Eye (tissue), 1 donor: ENCODE results near the gene SF3A2.

Source experiments
- DNase-seq: peaks from one replicate; pipeline ENCODE4 v3.0.0-alpha.2; 2015

SF3A2 gene

GRCh38 chr19:2207991-2208860, 28.4 kb upstream of the SF3A2 start:
- DNase-seq, result peak; percentile 45

DNA sequence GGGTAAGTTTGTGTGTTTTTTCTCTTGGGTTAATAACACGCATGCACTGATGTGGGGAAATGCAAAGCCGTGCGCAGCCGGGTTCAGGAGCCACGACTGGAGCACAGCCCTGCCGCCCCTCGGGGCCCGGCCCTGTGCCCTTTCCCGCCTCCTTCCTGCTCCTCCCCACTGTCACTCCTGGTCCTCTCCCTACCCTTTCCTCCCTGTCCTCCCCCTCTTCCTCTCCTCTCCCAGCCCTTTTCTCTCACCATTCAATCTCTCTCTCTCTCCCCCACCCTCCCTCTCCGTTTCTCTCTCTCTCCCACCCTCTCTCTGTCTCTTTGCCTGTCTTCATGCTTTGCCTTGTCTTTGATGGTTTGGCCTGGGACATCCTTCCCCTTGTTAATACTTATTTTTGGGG, 27.6 kb upstream of the SF3A2 start:
- DNase-seq, result no peak

GRCh38 chr19:2209408-2209807, 27.2 kb upstream of the SF3A2 start:
- no peak for DNase-seq

DNA sequence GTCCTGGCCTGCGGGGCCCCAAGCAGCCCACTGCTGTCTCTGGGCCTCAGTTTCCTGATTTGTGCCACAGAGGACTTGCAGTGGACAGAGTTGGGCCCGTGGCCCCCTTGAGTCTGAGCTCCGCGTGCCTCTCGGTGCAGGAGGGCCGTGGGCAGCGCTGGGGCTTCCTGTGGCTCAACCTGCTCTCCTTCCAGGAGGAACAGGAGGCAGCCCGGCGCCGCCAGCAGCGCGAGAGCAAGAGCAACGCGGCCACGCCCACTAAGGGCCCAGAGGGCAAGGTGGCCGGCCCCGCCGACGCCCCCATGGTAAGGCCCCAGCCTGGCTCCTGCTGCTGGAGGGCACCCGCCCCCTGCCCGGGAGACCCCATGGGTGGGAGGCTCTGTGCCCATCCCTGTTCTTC, 26.4 kb upstream of the SF3A2 start:
- DNase-seq, result no peak

GRCh38 chr19:2210987-2211740, 25.5 kb upstream of the SF3A2 start:
- no peak for DNase-seq

DNA sequence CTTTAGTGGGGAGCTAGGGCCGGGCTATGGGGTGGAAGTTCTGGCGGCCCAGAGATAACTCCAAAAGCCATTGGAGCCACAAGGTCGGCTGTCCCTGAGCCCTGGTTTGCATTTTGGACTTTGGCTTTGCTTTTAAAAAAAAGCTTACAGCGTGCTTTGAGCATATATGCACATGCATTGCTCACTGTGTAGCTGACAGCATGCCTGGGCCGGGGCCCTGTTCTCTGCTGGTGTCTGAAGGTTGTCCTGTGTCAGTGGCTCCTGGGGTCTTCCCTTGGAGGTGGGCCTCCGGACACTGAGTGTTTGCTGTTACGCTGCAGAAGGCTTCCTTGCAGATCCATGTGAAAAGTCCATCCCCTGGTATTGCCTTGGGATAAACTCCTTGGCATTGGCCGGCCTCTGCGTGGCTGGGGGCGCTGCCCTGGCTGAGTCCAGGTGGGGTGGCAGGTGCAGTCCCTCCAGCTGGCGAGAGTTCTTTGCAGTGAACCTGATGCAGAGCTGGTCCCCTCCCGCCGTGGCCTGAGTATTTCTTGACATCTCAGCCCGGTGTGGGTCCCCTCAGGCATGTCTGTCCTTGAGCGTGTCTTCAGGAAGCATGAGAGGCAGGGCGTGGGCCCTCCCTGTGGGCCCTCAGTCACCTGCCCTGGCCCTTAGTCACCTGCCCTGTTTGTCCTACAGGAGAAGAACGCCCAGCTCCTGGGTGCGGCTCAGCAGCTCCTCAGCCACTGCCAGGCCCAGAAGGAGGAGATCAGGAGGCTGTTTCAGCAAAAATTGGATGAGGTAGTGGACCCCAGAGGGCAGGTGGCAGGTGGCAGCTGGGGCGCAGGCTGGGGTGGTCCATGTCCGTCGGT, 23.5 kb upstream of the SF3A2 start:
- peak; percentile 21 for DNase-seq

- peak; percentile 55 for DNase-seq
Measured at GRCh38 chr19:2213799-2214198, 22.8 kb upstream of the SF3A2 start.

GRCh38 chr19:2214251-2214650, 22.4 kb upstream of the SF3A2 start:
- no peak for DNase-seq

DNA sequence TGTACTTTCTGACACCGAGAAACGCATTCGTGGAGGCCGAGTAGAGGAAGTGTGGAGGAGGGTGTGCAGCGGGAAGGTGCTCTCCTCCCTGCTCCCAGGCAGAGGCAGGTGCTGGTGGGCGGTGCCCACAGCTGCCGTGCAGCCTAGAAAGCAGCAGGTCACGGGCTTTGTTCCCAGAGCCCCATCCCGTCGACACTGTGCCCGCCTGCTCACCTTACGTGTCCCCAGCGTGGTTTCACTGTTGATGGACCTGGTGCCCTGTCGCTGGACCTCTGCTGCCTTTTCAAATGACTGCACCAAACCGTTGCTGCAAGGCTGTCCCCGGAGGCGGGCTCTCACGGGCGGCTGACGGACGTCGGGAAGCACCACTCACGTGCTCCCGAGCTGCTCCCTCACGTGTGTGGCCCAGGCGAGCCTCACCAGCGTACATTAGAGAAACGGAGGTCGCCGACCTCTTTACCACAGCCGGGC, 21.3 kb upstream of the SF3A2 start:
- peak; percentile 43 for DNase-seq

DNA sequence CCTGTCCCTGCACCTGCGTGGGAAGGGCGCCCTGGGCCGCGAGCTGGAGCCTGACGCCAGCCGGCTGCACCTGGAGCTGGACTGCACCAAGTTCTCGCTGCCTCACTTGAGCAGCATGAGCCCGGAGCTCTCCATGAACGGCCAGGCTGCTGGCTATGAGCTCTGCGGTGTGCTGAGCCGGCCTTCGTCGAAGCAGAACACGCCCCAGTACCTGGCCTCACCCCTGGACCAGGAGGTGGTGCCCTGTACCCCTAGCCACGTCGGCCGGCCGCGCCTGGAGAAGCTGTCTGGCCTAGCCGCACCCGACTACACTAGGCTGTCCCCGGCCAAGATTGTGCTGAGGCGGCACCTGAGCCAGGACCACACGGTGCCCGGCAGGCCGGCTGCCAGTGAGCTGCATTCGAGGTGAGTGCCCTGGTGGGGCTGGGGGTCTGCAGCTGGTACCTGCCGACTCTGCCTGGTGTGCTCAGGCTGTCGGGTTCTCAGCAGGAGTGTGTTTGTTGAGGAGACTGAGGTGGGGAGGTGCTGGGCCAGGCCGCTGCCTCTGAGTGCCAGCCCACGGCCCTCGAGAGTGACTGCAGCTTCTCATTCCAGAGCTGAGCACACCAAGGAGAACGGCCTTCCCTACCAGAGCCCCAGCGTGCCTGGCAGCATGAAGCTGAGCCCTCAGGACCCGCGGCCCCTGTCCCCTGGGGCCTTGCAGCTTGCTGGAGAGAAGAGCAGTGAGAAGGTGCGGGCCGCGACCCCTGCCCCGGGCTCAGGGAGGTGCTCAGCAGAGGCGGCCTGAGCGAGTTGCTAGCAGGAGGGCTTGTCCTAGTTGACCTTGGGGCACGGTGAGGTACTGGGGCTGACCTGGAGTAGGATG, 20.0 kb upstream of the SF3A2 start:
- DNase-seq, result no peak

GRCh38 chr19:2217591-2217990, 19.0 kb upstream of the SF3A2 start:
- DNase-seq, result no peak

DNA sequence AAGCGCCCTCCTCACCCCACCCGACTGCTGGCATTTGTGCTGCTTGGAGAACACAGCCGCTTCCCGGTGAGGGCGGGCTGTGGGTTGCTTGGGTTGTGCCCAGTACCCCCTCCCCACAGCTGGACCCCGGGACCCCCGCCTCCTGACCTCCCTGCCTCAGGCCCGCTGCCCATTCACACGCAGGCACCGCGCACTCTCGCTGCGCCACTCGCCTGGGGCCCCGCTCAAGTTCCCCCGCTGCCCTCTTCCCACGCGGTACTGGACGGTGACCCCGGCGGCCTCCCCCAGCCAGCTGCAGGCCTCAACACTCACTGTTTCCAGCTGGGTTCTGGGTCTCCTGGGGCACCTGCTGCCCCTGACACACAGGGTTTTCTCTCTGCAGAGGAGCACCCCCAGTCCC, 16.9 kb upstream of the SF3A2 start:
- DNase-seq, result no peak

GRCh38 chr19:2221250-2221831, 15.3 kb upstream of the SF3A2 start:
- DNase-seq, result no peak

- DNase-seq, result no peak
Measured at GRCh38 chr19:2221918-2222317, 14.7 kb upstream of the SF3A2 start.

GRCh38 chr19:2223391-2223790, 13.2 kb upstream of the SF3A2 start:
- no peak for DNase-seq

GRCh38 chr19:2223959-2224358, 12.7 kb upstream of the SF3A2 start:
- no peak for DNase-seq

GRCh38 chr19:2224754-2225349, 11.8 kb upstream of the SF3A2 start:
- no peak for DNase-seq

DNA sequence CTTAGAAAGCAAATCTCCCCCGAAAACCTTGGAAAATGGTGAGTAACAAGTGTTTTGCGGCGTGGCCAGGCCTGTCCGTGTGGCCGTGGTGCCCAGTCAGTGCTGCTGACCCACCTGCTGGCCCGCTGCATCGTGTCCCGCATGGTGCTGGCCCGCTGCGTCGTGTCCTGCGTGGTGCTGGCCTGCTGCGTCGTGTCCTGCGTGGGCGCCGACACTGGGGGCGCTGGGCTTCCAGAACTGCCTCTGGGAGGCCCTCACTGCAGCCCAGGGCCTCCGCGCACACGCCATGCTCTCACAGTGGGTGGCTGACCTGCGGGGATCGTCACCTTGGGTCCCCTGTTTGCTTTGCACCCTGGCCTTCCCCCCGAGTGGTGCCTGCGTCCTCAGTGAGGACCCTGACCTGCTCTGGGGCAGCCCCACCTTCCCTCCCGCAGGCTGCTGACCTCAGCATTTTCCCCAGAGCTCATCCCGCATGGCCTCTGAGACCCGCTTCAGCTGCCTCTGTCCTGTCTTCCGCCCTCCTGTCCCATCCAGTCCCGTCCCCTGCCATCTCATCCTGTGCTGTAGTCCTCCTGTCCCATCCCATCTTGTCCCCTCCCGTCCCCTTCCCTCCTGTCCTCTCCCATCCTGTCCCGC, 11.1 kb upstream of the SF3A2 start:
- DNase-seq, result no peak

DNA sequence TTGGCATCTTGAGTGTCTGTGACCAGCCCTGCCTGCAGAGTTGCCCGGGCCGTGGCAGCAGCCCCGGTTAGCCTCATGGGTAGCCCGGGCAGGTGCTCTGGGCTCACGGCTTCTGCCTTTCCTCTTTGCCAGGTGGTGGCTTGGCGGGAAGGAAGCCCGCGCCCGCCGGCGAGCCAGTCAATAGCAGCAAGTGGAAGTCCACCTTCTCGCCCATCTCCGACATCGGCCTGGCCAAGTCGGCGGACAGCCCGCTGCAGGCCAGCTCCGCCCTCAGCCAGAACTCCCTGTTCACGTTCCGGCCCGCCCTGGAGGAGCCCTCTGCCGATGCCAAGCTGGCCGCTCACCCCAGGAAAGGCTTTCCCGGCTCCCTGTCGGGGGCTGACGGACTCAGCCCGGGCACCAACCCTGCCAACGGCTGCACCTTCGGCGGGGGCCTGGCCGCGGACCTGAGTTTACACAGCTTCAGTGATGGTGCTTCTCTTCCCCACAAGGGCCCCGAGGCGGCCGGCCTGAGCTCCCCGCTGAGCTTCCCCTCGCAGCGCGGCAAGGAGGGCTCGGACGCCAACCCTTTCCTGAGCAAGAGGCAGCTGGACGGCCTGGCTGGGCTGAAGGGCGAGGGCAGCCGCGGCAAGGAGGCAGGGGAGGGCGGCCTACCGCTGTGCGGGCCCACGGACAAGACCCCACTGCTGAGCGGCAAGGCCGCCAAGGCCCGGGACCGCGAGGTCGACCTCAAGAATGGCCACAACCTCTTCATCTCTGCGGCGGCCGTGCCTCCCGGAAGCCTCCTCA, 10.4 kb upstream of the SF3A2 start:
- no peak for DNase-seq

DNA sequence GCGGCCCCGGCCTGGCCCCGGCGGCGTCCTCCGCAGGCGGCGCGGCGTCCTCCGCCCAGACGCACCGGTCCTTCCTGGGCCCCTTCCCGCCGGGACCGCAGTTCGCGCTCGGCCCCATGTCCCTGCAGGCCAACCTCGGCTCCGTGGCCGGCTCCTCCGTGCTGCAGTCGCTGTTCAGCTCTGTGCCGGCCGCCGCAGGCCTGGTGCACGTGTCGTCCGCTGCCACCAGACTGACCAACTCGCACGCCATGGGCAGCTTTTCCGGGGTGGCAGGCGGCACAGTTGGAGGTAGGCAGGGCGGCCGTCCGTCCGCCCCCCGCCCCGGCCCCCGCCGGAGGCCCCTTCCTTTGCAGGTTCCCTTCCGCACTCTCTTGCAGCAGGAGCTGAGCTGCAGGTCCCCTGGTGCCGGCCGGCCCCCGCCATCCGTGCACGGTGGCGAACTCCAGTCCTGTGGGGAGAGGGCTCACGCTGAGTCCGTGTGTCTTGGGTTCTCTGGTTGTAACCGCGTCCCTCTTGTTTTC, 9.7 kb upstream of the SF3A2 start:
- DNase-seq, result no peak
